ENCODE data around the gene PATJ. TPM values are rescaled to one million over a fixed set of nuclear protein-coding genes. Genes with fewer than 3 reads are reported as not detected.
"Not testable (repeated sequence)": the region's sequence is repeated elsewhere in the genome, so short reads cannot be mapped to it uniquely, and the experiment has no call there.

Gene PATJ
- total RNA-seq, 1 donor from 2014 or later = 86.8 TPM

DNA sequence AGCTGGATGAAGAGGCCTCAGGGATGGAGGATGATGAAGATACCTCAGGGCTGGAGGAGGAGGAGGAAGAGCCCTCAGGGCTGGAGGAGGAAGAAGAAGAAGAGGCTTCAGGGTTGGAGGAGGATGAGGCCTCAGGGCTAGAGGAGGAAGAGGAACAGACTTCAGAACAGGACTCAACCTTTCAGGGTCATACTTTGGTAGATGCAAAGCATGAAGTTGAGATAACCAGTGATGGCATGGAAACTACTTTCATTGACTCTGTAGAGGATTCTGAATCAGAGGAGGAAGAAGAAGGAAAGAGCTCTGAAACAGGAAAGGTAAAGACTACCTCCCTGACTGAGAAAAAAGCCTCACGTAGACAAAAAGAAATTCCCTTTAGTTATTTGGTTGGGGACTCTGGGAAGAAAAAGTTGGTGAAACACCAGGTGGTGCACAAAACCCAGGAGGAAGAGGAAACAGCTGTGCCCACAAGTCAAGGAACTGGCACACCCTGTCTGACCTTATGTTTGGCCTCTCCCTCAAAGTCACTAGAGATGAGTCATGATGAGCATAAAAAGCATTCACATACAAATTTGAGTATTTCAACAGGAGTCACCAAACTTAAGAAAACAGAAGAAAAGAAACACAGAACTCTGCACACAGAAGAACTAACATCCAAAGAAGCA, 467.8 kb downstream of the PATJ start:
- DNase-seq (ENCODE audit: low spot score) = no peak

DNA sequence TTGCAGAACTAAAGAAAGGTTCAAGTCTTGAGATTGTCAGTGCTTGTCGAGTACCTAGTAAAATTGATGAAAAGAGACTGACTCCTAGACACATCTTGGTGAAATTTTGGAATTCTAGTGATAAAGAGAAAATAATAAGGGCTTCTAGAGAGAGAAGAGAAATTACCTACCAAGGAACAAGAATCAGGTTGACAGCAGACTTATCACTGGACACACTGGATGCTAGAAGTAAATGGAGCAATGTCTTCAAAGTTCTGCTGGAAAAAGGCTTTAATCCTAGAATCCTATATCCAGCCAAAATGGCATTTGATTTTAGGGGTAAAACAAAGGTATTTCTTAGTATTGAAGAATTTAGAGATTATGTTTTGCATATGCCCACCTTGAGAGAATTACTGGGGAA, 468.7 kb downstream of the PATJ start:
- DNase-seq (ENCODE audit: low spot score) = no peak

DNA sequence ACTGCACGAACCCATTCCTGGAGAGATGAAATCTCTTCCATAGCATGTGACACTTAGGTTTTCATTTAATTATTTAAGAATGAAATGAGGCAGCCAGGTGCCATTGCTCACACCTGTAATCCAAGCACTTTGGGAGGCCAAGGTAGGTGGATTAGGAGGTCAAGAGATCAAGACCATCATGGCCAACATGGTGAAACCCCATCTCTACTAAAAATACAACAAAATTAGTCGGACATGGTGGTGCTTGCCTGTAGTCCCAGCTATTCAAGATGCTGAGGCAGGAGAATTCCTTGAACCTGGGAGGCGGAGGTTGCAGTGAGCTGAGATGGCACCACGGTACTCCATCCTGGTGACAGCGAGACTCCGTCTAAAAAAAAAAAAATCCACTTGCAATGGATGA, 470.1 kb downstream of the PATJ start:
- no peak for DNase-seq (ENCODE audit: low spot score)

DNA sequence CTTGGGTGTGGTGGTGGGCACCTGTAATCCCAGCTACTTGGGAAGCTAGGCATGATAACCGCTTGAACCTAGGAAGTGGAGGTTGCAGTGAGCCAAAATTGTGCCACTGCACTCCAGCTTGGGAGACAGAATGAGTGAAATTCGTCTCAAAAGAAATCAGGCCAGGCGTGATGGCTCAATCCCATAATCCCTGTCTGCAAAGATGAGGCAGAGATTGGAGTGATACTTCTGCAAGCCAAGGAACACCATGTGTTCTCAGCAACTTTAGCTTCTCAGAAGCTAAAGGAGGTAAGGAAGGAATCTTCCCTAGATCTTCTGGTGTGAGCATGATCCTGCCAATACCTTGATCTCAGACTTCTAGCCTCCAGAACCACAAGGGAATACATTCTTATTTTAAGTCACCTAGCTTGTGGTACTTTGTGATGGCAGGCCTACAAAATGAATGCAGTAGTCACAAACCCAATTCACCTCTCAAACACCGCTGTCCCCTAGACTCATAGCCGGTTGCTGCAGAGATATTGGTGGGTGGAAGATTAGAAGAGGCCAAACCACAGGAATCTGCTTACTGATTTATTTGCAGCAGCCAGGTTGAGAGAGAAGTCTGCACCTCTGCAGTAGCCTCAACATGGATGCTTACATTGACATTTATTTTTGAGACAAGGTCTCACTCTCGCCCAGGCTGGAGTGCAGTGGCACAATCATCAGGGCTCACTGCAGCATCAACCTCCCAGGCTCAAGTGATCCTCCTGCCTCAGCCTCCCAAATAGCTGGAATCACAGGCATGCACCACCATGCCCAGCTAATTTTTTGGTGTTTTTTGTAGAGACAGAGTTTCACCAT, 471.0 kb downstream of the PATJ start:
- no peak for DNase-seq (ENCODE audit: low spot score)

DNA sequence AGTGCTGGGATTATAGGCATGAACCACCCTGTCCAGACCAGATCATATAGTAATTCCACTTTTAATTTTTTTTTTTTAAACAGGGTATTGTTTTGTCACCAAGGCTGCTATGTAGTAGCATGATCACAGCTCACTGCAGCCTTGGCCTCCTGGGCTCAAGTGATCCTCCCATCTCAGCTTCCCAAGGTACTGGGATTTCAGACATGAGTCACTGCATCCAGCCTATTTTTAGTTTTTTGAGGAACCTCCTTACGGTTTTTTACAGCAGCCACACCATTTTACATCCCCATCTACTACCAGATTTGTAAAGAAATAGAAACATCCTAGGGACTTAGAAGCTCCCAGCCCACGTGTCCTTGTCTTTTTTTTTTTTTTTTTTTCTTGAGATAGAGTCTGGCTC, 476.3 kb downstream of the PATJ start:
- no peak for DNase-seq (ENCODE audit: low spot score)

DNA sequence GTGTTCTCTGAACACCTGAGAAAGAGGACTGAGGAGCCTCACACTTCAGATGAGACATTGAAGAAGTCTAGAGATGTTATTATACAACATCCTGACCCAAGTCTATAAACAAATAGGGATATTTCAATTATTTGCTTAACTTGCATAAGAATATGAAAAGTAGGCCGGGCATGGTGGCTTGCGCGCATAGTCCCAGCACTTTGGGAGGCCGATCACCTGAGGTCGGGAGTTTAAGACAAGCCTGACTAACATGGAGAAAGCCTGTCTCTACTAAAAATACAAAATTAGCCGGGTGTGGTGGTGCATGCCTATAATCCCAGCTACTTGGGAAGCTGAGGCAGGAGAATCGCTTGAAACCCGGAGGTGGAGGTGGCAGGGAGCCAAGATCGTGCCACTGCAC, 478.2 kb downstream of the PATJ start:
- DNase-seq (ENCODE audit: low spot score) = not testable (repeated sequence)

GRCh38 chr1:62221171-62221570, 478.9 kb downstream of the PATJ start:
- no peak for DNase-seq (ENCODE audit: low spot score)

GRCh38 chr1:62222321-62222720, 480.0 kb downstream of the PATJ start:
- no peak for DNase-seq (ENCODE audit: low spot score)

GRCh38 chr1:62224182-62224581, 481.9 kb downstream of the PATJ start:
- no peak for DNase-seq (ENCODE audit: low spot score)

- DNase-seq (ENCODE audit: low spot score) = no peak
These were observed 485.2 kb downstream of the PATJ start for GRCh38 chr1:62227496-62227895.

Other genes starting within 250 kb of the PATJ start
- gene TM2D1, start 17.3 kb upstream of the PATJ start, total RNA-seq = 40.8 TPM